SK-N-SH (cell line): ENCODE results near the gene PLA2G5. TPM values are rescaled to one million over a fixed set of nuclear protein-coding genes. Genes with fewer than 3 reads are reported as not detected.

Experiments
- CTCF ChIA-PET: fragments of 300-600, 350-600 bp; formaldehyde crosslinking; extraction: SDS; loops from one replicate; lab custom pipeline; 2021; lab: Yijun Ruan, JAX
- POLR2A ChIA-PET: fragments of 350-600 bp; sonication (Branson Sonifier 250); formaldehyde crosslinking; extraction: SDS; loops from one replicate; lab custom pipeline; 2020; ENCODE audit warnings: antibody characterized with exemption, inconsistent platforms; lab: Yijun Ruan, JAX
- DNase-seq: peaks from one replicate; pipeline ENCODE4 v3.0.0; 2012
- H2AFZ ChIP-seq: fragments of 200-600 bp; sonication (generic); 2 replicates; pipeline ENCODE4 v1.8.1; 2016; ENCODE audit warnings: antibody characterized with exemption, mild to moderate bottlenecking, low read depth
- H3F3A ChIP-seq: fragments of 200-600 bp; sonication (generic); replicated peaks from 2 replicates; pipeline ENCODE3; 2016; ENCODE audit warnings: antibody characterized with exemption, mild to moderate bottlenecking; ENCODE audit not compliant: insufficient read depth
- H3K27ac ChIP-seq, 2 experiments: fragments of 200-500 bp in 1 of 2; fragments of 200-600 bp in 1 of 2; sonication (Bioruptor generic) in 1 of 2; sonication (generic), shearing (Covaris generic) in 1 of 2; 2 replicates each; pipeline versions ENCODE4 v1.5.1 to v1.6.1; 2014 to 2016; ENCODE audit warnings: low read depth in 2 of 2, inconsistent platforms in 1 of 2, low read length in 1 of 2, mild to moderate bottlenecking in 1 of 2, mixed read lengths in 1 of 2
- H3K27me3 ChIP-seq: fragments of 200-600 bp; sonication (generic), shearing (Covaris generic); 2 replicates; pipeline ENCODE4 v1.6.1; 2016; ENCODE audit warnings: mixed run types; ENCODE audit not compliant: insufficient read depth
- H3K36me3 ChIP-seq, 2 experiments: fragments of 200-500 bp in 1 of 2; fragments of 200-600 bp in 1 of 2; sonication (Bioruptor generic) in 1 of 2; sonication (generic) in 1 of 2; replicated peaks in 1 of 2; 2 replicates each; pipeline versions ENCODE3 to v1.5.1; 2014 to 2016; ENCODE audit warnings: low read length in 1 of 2, mild to moderate bottlenecking in 1 of 2; ENCODE audit not compliant: insufficient read depth in 2 of 2, control insufficient read depth in 1 of 2
- H3K4me1 ChIP-seq, 2 experiments: fragments of 200-500 bp in 1 of 2; fragments of 200-600 bp in 1 of 2; sonication (Bioruptor generic) in 1 of 2; sonication (generic), shearing (Covaris generic) in 1 of 2; 2 replicates each; pipeline versions ENCODE4 v1.5.1 to v1.6.1; 2014 to 2016; ENCODE audit warnings: low read depth in 1 of 2, low read length in 1 of 2, mixed run types in 1 of 2; ENCODE audit not compliant: insufficient read depth in 2 of 2, control insufficient read depth in 1 of 2
- H3K4me2 ChIP-seq: fragments of 200-600 bp; sonication (generic), shearing (Covaris generic); 2 replicates; pipeline ENCODE4 v1.6.1; 2017; ENCODE audit warnings: mixed run types
- H3K4me3 ChIP-seq, 2 experiments: fragments of 200-500 bp in 1 of 2; fragments of 200-600 bp in 1 of 2; sonication (Bioruptor generic) in 1 of 2; sonication (generic), shearing (Covaris generic) in 1 of 2; 2 replicates each; pipeline versions ENCODE4 v1.5.1 to v1.8.1; 2014 to 2016; ENCODE audit warnings: low read depth in 2 of 2, inconsistent platforms in 1 of 2, low read length in 1 of 2, mild to moderate bottlenecking in 1 of 2, mixed read lengths in 1 of 2, moderate library complexity in 1 of 2
- H3K79me2 ChIP-seq: fragments of 200-600 bp; sonication (generic); 2 replicates; pipeline ENCODE4 v1.8.1; 2017; ENCODE audit warnings: mild to moderate bottlenecking; ENCODE audit not compliant: insufficient read depth
- H3K9ac ChIP-seq: fragments of 200-600 bp; sonication (generic); 2 replicates; pipeline ENCODE4 v1.6.1; 2017; ENCODE audit warnings: mixed run types
- H3K9me2 ChIP-seq: fragments of 200-600 bp; sonication (generic); 2 replicates; pipeline ENCODE4 v1.6.1; 2017; ENCODE audit warnings: mixed run types
- H3K9me3 ChIP-seq: fragments of 200-600 bp; sonication (generic); 2 replicates; pipeline ENCODE4 v1.6.1; 2017; ENCODE audit warnings: mixed run types, mild to moderate bottlenecking, moderate library complexity
- H4K20me1 ChIP-seq: fragments of 200-600 bp; sonication (generic); 2 replicates; pipeline ENCODE4 v1.6.1; 2017; ENCODE audit warnings: mild to moderate bottlenecking, mixed run types; ENCODE audit not compliant: insufficient read depth
- CHD2 ChIP-seq: fragments of 150-350 bp; IDR thresholded peaks from 2 replicates; pipeline ENCODE4 v1.6.1; 2018; ENCODE audit warnings: low read length; ENCODE audit not compliant: partially characterized antibody
- ELF1 ChIP-seq: IDR thresholded peaks from 2 replicates; pipeline ENCODE4 v1.4.0; 2012
- EP300 ChIP-seq, 2 experiments: IDR thresholded peaks; 2 replicates each; pipeline versions ENCODE4 v1.4.0 to v1.6.1; 2012; ENCODE audit warnings: borderline replicate concordance in 1 of 2, low read depth in 1 of 2, low read length in 1 of 2
- EZH2phosphoT487 ChIP-seq: fragments of 200-600 bp; sonication (generic); IDR thresholded peaks from 2 replicates; pipeline ENCODE4 v1.6.1; 2017; ENCODE audit warnings: low read depth, mixed run types, mild to moderate bottlenecking, antibody characterized with exemption, moderate library complexity, borderline replicate concordance
- FOSL2 ChIP-seq: IDR thresholded peaks from 2 replicates; pipeline ENCODE4 v1.4.0; 2012; ENCODE audit warnings: low read depth, mild to moderate bottlenecking, moderate library complexity, borderline replicate concordance
- FOXJ3 ChIP-seq: sonication (generic); formaldehyde crosslinking; IDR thresholded peaks from 2 replicates; pipeline ENCODE4 v1.5.1; 2020; ENCODE audit warnings: mild to moderate bottlenecking, missing genetic modification reagents
- FOXM1 ChIP-seq: IDR thresholded peaks from 2 replicates; pipeline ENCODE4 v1.4.0; 2012; ENCODE audit warnings: low read depth, mild to moderate bottlenecking
- GATA2 ChIP-seq: sonication (generic); formaldehyde crosslinking; IDR thresholded peaks from 2 replicates; pipeline ENCODE4 v1.5.0; 2020; ENCODE audit warnings: mild to moderate bottlenecking, missing genetic modification reagents
- MAX ChIP-seq: IDR thresholded peaks from 2 replicates; pipeline ENCODE4 v1.4.0; 2012; ENCODE audit warnings: low read depth
- MEF2A ChIP-seq: IDR thresholded peaks from 2 replicates; pipeline ENCODE4 v1.4.0; 2012; ENCODE audit warnings: low read depth, borderline replicate concordance
- NFIC ChIP-seq: IDR thresholded peaks from 2 replicates; pipeline ENCODE4 v1.4.0; 2012; ENCODE audit warnings: borderline replicate concordance
- NRF1 ChIP-seq: IDR thresholded peaks from 2 replicates; pipeline ENCODE4 v1.6.1; 2012; ENCODE audit warnings: low read depth, mild to moderate bottlenecking, low read length
- PBX3 ChIP-seq: IDR thresholded peaks from 2 replicates; pipeline ENCODE4; 2012
- RAD21 ChIP-seq: IDR thresholded peaks from 2 replicates; pipeline ENCODE4 v1.6.1; 2012; ENCODE audit warnings: mild to moderate bottlenecking, low read length
- SMC3 ChIP-seq: IDR thresholded peaks from 2 replicates; pipeline ENCODE4 v1.6.1; 2012; ENCODE audit warnings: low read depth, low read length, improper control_type of control experiment
- TAF1 ChIP-seq: IDR thresholded peaks from 2 replicates; pipeline ENCODE4 v1.6.1; 2012; ENCODE audit warnings: low read depth, mild to moderate bottlenecking, low read length, moderate library complexity, borderline replicate concordance
- TEAD4 ChIP-seq: IDR thresholded peaks from 2 replicates; pipeline ENCODE4 v1.4.0; 2012; ENCODE audit warnings: mild to moderate bottlenecking, borderline replicate concordance; ENCODE audit not compliant: insufficient read depth
- YY1 ChIP-seq: IDR thresholded peaks from 2 replicates; pipeline ENCODE4 v1.4.0; 2012; ENCODE audit warnings: low read depth, mild to moderate bottlenecking
- WGBS: methylation state at CpG from one replicate; pipeline ENCODE4 v1.1.6; 2017; ENCODE audit warnings: low lambda C conversion rate; 5-methylcytosine and 5-hydroxymethylcytosine counted together
- polyA plus RNA-seq, 3 experiments: library from polyadenylated mRNA; depleted of rRNA; stranded (reverse); fragments of >200 nt; gene quantifications; 2 replicates each; pipeline ENCODE4 v1.2.3, GENCODE V29; 2012
- TF ChIP-seq, protein P1 (sequence below): fragments of 200-600 bp; sonication (generic); IDR thresholded peaks from 2 replicates; pipeline ENCODE4 v1.6.1; 2017; ENCODE audit warnings: antibody characterized with exemption, mild to moderate bottlenecking, moderate library complexity

Gene PLA2G5
- polyA plus RNA-seq, 1 of the 3 experiments (the other 2 are of a cell fraction) = not detected

GRCh38 chr1:20125100-20125499 is 55.1 kb downstream of the PLA2G5 start:
- 70% methylated on average over 10 of the region's 10 CpGs for WGBS
- POLR2A ChIA-PET = no interaction called here
- TF ChIP-seq TEAD4 (no peak), RAD21 (no peak), MAX (no peak), FOXM1 (no peak), MEF2A (no peak), ELF1 (no peak), TAF1 (no peak), FOXJ3 (no peak), PBX3 (no peak), CHD2 (no peak), NRF1 (no peak), EZH2phosphoT487 (no peak), FOSL2 (no peak), EP300 (IDR thresholded peaks at IDR 0.05; ENCODE audit: borderline replicate concordance in 1 of 2, low read depth in 1 of 2, low read length in 1 of 2) (no peak), SMC3 (no peak), NFIC (no peak), GATA2 (CRISPR knock-in tag) (no peak), YY1 (no peak)
- TF ChIP-seq, protein P1, sequence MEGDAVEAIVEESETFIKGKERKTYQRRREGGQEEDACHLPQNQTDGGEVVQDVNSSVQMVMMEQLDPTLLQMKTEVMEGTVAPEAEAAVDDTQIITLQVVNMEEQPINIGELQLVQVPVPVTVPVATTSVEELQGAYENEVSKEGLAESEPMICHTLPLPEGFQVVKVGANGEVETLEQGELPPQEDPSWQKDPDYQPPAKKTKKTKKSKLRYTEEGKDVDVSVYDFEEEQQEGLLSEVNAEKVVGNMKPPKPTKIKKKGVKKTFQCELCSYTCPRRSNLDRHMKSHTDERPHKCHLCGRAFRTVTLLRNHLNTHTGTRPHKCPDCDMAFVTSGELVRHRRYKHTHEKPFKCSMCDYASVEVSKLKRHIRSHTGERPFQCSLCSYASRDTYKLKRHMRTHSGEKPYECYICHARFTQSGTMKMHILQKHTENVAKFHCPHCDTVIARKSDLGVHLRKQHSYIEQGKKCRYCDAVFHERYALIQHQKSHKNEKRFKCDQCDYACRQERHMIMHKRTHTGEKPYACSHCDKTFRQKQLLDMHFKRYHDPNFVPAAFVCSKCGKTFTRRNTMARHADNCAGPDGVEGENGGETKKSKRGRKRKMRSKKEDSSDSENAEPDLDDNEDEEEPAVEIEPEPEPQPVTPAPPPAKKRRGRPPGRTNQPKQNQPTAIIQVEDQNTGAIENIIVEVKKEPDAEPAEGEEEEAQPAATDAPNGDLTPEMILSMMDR = no peak
- Histone ChIP-seq H3K4me1 (peaks cover 0 to 10% of the 10 kb centered on the region in 2 experiments; a peak in 1 of 4 replicates), H3K27ac (no peak overlapping the region), H2AFZ (no peak overlapping the region), H3K79me2 (no peaks in the 10 kb centered on the region), H3K9ac (no peak overlapping the region), H3K36me3 (no peaks in the 10 kb centered on the region), H3K4me2 (0 out of 2 replicates have a peak overlapping the region, but pooled peaks have one; percentile 70), H3K27me3 (peaks cover 5% of the 10 kb centered on the region; the same call in 1 of the 2 replicates), H3K9me2 (no peaks in the 10 kb centered on the region), H4K20me1 (no peaks in the 10 kb centered on the region), H3K9me3 (no peaks in the 10 kb centered on the region), H3F3A (no peaks in the 10 kb centered on the region), H3K4me3 (no peak overlapping the region)
- CTCF ChIA-PET = interaction anchor here (1.6 to 1.8 kb wide), 2 partner anchors 41 to 207 kb away, joined by 3 to 5 read pairs; no protein-coding TSS in a partner anchor
- no peak for DNase-seq
